Colonic mucosa (tissue), 4 donors: ENCODE data around the gene TMEM269. TPM values are rescaled to one million over a fixed set of nuclear protein-coding genes. Genes with fewer than 3 reads are reported as not detected.
A peak's percentile ranks its signal among the peaks of the same experiment; 100 is the strongest.

Source experiments
- DNase-seq: peaks from one replicate; pipeline ENCODE4 v3.0.0-alpha.2; 2020
- H3K27ac ChIP-seq: fragments of 200-600 bp; one replicate; pipeline ENCODE4 v1.8.0; 2021
- H3K27me3 ChIP-seq: fragments of 200-600 bp; one replicate; pipeline ENCODE4 v1.8.0; 2021
- H3K36me3 ChIP-seq: fragments of 200-600 bp; one replicate; pipeline ENCODE4 v1.8.0; 2021
- H3K4me1 ChIP-seq: fragments of 200-600 bp; one replicate; pipeline ENCODE4 v1.8.0; 2021; ENCODE audit warnings: mild to moderate bottlenecking
- H3K4me3 ChIP-seq: fragments of 200-600 bp; one replicate; pipeline ENCODE4 v1.8.0; 2021
- H3K9ac ChIP-seq, 2 donors: one replicate each; pipeline ENCODE4 v1.7.0; 2013; ENCODE audit warnings: control low read depth in 2 of 2, low read depth in 2 of 2, low read length in 2 of 2
- H3K9me3 ChIP-seq: fragments of 200-600 bp; one replicate; pipeline ENCODE4 v1.8.0; 2021
- CTCF ChIP-seq: fragments of 200-600 bp; IDR thresholded peaks from one replicate; pipeline ENCODE4 v1.8.0; 2022; ENCODE audit warnings: antibody characterized with exemption, mild to moderate bottlenecking
- intact Hi-C: fragments of 100-400 bp; cut with DNase I; formaldehyde crosslinking; loops from one replicate; pipeline ENCODE4 v1.14.1; 2022
- total RNA-seq, 2 donors: library from RNA; stranded (reverse); fragmentation: NEBNext Ultra II Directional in 1 of 2; extraction: Animal tissue kit (Norgen Biotek cat#: 25700) in 1 of 2; gene quantifications; one replicate each; pipeline ENCODE4 v1.2.1, GENCODE V29; 2021
- donor health status: healthy.
- donor health status: DM: no; HTN: no; CAD: no.
- donor health status: DM: no; HTN: no; CAD: no.

Gene TMEM269
- total RNA-seq, 2 donors from 2014 or later, result 0.10 TPM; not detected in 1

- H3K36me3 ChIP-seq, result no peaks in the 10 kb centered on the region
- peak overlapping the region; percentile 75 to 83 for H3K9ac ChIP-seq
- intact Hi-C loops, result loop anchor here (5.0 kb wide), 1 partner anchor 51 kb away; the partner anchor contains the start of genes ERMAP and SVBP
- H3K4me1 ChIP-seq, result no peaks in the 10 kb centered on the region
- peak overlapping the region; percentile 99 for H3K4me3 ChIP-seq
- H3K27me3 ChIP-seq, result no peaks in the 10 kb centered on the region
- peak; percentile 14 for TF ChIP-seq CTCF
- DNase-seq, result peak; percentile 43
- H3K27ac ChIP-seq, result peak overlapping the region; percentile 84
- H3K9me3 ChIP-seq, result no peaks in the 10 kb centered on the region
Measured at GRCh38 chr1:42765832-42766740, 18.7 kb upstream of the TMEM269 start.

- Histone ChIP-seq H3K27ac (peak within 1 kb of the TSS; percentile 84), H3K9ac (peak within 1 kb of the TSS; percentile 90 to 95), H3K4me3 (peak within 1 kb of the TSS; percentile 99), H3K9me3 (no peaks in the 10 kb centered on the region), H3K27me3 (no peaks in the 10 kb centered on the region), H3K36me3 (no peaks in the 10 kb centered on the region), H3K4me1 (no peaks in the 10 kb centered on the region)
- intact Hi-C loops, result loop anchor here (5.0 kb wide), 1 partner anchor 50 kb away; the partner anchor contains the start of genes ERMAP and SVBP
- DNase-seq, result peak; percentile 100
- TF ChIP-seq CTCF, result no peak
Measured at GRCh38 chr1:42766741-42767509, 17.9 kb upstream of the TMEM269 start, which contains the start of the genes C1orf50 and P3H1. Gene C1orf50 (plus strand): TSS chr1:42767249. CDS start chr1:42767312, 63 bp downstream. Gene P3H1 (minus strand): TSS chr1:42767028. CDS start chr1:42766971, 57 bp downstream.

DNA sequence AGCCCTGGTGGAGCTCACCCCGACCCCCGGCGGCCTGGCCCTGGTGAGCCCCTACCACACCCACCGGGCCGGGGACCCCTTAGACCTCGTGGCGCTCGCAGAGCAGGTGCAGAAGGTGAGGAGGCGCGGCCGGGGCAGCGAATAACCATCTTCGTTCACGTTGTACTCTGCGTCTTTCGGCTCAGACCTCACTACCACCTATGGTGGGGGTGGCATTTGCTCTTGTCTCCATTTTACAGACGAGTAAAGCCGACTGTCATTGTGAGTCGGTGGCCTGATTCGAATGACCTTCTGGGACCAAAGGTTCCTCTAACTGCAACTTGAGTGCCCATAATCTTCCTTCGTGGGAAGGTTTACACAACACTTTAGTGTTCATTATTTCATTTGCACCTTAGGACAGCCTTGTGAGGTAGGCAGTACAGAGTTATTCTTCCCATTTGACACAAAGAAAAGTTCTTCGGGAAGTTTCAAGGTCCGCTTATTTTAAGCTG lies 17.2 kb upstream of the TMEM269 start:
- intact Hi-C loops, result loop anchor here (5.0 kb wide), 1 partner anchor 50 kb away; the partner anchor contains the start of genes ERMAP and SVBP
- no peak for DNase-seq
- H3K27ac ChIP-seq, result peak overlapping the region; percentile 84
- H3K4me1 ChIP-seq, result no peaks in the 10 kb centered on the region
- H3K27me3 ChIP-seq, result no peaks in the 10 kb centered on the region
- H3K4me3 ChIP-seq, result peak overlapping the region; percentile 99
- TF ChIP-seq CTCF, result no peak
- H3K9me3 ChIP-seq, result no peaks in the 10 kb centered on the region
- H3K36me3 ChIP-seq, result no peaks in the 10 kb centered on the region
- H3K9ac ChIP-seq, result peak overlapping the region; percentile 90 to 95

DNA sequence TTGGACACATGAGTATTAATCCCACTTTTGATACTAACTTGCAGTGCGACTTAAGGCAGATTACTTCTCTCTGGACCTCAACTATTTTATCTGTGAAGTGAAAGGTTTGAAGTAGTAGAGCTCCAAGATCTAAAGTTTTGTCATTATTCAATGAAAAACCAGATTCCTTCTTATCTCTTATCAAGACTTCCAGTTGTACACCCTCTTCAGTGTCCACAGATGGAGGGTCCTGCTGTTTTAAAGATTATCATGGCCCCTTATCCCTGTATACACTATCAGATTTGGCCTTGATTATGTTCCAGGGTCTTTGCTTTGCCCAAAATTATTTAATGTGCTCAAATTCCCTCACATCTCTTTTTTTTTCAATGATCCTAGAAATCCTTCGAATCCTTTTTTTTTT lies 16.6 kb upstream of the TMEM269 start:
- no peaks in the 10 kb centered on the region for H3K9me3 ChIP-seq
- no peaks in the 10 kb centered on the region for H3K36me3 ChIP-seq
- intact Hi-C loops, result loop anchor here (5.0 kb wide), 1 partner anchor 49 kb away; the partner anchor contains the start of genes ERMAP and SVBP
- no peaks in the 10 kb centered on the region for H3K4me1 ChIP-seq
- no peak overlapping the region for H3K9ac ChIP-seq
- no peak for TF ChIP-seq CTCF
- peak overlapping the region; percentile 99 for H3K4me3 ChIP-seq
- H3K27ac ChIP-seq, result no peak overlapping the region
- DNase-seq, result no peak
- no peaks in the 10 kb centered on the region for H3K27me3 ChIP-seq

DNA sequence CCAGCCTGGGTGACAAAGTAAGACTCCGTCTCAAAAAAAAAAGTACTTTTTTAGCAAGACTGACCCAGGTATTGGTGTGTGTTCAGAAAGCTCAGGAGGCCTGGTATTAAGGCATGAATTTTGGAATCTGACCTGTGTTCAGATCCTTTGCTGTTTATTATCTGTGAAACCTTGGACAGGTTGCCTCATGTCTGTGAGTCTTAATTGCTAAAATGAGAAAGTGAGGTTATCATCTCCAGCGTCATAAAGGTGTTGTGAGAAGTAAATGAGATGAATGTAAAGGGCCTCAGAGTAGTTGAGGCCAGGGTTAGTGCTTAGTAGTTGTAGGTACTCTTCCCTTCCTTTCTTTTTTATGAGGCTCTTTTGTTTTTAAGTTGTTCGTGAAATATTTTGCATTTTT lies 15.0 kb upstream of the TMEM269 start:
- intact Hi-C loops, result loop anchor here (5.0 kb wide), 1 partner anchor 47 kb away; the partner anchor contains the start of genes ERMAP and SVBP
- Histone ChIP-seq H3K36me3 (no peaks in the 10 kb centered on the region), H3K27me3 (no peaks in the 10 kb centered on the region), H3K9ac (no peak overlapping the region), H3K27ac (no peak overlapping the region), H3K4me1 (no peaks in the 10 kb centered on the region), H3K4me3 (no peak overlapping the region), H3K9me3 (no peaks in the 10 kb centered on the region)
- no peak for TF ChIP-seq CTCF
- DNase-seq, result no peak
